Effector CD8-positive, alpha-beta T cell (primary cell): ENCODE measurements around the gene VSX1.

Experiments
- DNase-seq: peaks from one replicate; lab custom pipeline; 2025; lab: John Stamatoyannopoulos, UW
- total RNA-seq, 4 experiments: gene quantifications; one replicate each; lab custom pipeline; 2026; lab: John Stamatoyannopoulos, UW

VSX1 gene
- 0 reads per million in 4 experiments for total RNA-seq

DNA sequence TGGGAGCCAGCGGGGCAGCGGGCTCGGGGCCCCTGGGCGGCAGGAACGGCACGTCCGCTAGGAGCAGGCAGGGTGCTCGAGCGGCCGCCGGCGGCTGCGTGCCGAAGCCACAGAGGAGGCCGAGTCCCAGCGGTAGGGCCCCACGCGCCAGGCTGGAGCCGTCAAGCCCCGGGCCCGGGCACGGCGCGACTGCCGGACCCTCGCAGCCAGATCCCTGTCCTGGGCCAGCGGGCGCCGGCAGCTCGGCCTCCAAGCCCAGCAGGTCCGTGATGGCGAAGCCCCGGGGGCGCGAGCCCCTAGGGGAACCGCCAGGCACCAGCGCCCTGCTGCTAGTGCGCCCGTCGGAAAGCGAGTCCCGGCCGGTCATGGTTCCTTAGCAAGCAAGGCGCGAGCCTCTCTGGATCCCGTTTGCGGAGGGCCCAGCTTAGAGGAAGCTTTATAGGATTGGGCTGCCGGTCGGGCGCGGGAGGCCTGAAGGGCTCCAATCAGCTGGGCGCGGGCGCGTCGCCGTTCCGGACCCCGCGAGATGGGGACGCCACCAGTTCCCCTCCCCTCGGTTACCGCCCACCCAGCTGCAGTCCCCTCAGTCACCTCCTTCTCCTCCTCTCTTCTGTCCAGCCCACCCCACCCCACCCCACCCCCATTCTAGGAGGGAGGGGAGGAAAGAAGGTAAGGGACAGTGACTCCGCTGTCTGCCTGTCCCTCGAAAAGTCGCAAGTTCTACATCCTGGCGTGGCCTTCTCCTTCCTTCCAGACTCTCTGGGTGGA lies at the start of gene VSX1:
Gene VSX1 (minus strand): TSS at position 412 of the 768 bp plus-strand sequence. CDS start 45 bp downstream, at position 367.
- no peak for DNase-seq

DNA sequence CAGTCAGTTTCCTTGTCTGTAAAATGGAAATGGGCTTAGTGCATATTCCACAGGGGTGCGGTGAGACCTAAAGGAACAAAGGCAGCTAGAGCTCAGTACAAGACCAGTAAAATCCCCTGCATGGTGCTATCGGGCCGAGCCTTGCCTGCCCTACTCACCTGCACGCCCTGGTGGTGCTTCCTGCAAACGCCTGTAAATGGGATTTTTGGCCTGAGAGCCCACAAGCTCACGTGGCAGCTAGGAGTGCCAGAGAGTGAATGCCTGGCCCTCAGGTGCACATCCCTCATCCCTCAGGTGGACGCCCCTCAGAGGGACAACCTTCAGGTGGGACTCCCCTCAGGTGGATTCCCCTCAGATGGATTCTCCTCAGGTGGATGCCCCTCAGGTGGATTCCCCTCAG lies 48.0 kb upstream of the VSX1 start:
- no peak for DNase-seq

DNA sequence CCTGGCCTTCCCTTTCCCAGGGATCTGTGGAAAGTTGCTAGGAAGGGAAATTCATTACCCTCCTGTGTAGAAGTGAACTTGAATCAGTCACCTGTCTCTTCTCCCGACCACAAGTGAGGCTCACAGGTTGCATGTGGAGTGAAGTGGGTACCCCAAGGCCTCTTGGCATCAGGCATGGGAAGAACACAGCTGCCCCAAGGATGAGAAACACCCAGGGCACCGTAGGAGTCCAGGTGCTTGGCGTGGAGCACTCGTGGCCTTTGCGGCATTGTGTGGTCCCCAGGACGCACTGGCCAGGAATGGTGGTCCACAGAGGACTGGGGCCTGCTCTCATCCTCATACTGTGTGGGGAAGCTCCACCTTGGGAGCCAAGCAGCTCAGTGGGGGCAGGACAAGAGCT lies 47.5 kb upstream of the VSX1 start:
- DNase-seq: no peak

DNA sequence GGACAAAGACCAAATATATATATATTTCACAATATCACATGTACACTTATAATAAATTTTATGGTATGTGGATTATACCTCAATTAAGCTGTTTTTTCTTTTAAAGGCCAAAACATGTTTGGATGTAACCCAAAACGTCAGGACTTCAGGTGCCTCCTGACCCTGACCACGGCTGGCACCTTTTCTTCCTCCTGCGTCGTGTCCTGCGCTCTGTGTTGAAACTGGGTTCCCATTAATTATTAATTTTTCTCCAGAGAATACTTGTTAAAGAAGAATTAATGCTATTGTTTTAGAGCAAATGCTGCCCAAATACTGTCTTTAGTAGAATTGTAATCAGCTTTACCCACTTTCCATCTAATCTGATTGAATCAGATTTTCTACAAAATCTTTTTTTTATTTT lies 46.7 kb upstream of the VSX1 start:
- no peak for DNase-seq

DNA sequence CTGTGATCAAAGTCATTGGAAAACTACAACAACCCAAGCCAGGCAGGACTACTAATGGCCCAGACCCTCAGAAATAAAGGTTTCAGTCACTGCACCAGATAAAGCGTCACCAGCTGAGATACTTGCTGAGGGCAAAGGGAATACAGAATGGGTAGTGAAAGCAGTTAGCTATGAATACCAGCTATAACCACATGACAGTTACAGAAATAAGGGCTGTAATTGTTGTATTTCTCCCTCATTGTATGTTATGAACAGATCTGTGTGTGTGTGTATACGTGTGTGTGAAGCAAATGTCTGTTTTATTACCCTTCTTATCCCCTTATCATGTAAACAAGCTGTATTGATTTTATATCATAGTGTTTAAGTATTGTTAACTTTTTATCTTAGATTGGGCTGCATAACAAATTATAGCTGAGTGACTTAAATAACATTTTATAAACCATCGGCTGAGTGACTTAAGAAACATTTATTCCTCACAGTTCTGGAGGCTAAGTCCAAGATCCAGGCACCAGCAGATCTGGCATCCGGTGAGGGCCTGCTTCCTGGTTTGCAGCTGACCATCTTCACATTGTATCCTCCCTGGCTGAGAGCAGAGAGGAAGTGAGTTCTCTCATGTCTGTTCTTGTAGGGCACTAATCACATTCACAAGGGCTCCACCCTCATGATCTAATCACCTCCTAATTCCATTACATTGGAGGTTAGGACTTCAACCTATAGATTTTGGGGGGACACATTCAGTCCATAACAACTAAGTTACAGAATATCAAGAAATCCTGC lies 46.0 kb upstream of the VSX1 start:
- no peak for DNase-seq

DNA sequence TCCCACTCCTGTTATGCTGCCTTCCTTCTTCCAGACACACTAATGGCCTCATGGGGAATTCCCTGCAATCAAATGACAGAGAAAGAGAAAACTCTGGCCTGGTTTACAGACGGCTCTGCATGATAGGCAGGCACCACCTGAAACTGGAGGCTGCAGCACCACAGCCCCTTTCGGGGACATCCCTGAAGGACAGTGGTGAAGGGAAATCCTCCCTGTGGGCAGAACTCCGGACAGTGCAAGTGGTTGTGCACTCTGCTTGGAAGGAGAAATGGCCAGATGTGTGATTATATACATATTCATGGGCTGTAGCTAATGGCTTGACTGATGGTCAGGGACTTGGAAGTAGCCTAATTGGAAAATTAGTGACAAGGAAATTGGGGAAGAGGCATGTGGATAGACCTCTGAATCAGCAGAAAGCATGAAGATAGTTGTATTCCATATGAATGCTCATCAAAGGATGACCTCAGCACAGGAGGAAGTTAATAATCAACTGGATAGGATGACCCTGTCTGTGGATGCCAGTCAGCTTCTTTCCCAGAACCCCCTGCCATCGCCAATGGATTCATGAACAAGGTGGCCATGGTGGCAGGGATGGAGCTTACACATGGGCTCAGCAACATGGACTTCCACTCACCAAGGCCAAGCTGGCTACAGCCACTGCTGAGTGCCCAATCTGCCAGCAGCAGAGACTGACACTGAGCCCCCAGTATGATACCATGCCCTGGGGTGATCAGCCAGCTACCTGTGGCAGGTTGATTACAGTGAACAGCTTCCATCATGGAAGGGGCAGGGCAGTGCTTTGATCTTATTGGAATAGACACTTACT lies 44.5 kb upstream of the VSX1 start:
- DNase-seq: no peak

DNA sequence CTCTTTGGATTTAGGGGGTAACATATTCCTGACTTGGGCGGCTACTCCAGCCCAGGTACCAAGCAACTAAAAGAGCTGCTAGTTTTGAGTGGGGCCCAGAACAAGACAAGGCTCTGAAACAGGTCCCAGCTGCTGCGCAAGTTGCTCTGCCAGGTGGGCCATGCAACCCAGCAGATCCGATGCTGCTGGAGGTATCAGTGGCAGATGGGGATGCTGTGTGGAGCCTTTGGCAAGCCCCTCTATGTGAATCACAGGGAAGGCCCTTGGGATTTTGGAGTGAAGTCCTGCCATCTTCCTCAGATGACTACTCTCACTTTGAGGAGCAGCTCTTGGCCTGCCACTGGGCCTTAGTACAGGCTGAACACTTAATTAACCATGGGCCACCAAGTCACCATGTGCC lies 43.7 kb upstream of the VSX1 start:
- DNase-seq: no peak

DNA sequence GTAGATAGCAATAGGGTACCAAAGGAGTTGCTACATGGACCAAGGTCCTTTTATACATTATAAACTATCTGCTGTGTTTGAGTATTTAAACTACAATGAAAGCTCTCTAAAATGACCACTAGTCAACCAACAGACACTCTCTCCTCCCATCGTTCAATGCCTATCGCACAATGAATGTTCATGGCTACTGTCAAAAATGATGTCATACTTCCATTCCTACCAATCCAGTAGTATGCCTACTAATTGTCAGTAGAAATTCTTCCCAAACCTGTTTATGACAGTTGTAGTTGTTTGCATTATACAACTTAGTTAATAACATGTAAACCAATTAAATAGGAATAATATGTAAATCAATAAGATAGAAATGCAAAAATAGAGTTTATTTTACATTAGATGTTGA lies 39.0 kb upstream of the VSX1 start:
- DNase-seq: no peak

DNA sequence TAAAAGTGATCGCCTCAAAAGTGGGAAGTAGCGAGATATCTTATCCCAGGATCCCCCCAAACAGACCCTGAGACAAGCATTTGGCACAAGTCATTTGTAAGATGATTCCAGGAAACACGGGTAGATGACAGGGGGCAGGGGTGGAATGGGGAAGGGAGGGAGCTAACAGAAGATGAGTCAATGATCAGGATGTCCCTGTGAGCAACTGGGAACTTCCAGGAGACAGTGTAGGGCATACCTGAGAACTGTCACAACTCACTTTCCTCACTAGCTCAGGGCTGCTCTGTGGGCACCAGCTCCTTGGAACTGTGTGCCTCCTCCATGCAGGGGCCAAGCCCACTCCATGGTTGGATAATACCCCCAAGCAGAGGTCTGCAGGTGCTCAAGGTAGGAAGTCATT lies 38.5 kb upstream of the VSX1 start:
- no peak for DNase-seq

DNA sequence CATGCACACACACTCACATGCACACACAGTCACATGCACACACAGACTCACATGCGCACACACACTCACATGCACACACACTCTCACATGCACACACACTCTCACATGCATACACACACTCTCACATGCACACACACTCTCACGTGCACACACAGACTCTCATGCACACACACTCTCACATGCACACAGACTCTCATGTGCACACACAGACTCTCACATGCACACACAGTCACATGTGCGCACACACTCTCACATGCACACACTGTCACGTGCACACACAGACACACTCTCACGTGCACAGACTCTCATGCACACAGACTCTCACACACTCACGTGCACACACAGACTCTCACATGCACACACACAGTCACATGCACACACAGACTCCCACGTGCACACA lies 36.6 kb upstream of the VSX1 start:
- no peak for DNase-seq

DNA sequence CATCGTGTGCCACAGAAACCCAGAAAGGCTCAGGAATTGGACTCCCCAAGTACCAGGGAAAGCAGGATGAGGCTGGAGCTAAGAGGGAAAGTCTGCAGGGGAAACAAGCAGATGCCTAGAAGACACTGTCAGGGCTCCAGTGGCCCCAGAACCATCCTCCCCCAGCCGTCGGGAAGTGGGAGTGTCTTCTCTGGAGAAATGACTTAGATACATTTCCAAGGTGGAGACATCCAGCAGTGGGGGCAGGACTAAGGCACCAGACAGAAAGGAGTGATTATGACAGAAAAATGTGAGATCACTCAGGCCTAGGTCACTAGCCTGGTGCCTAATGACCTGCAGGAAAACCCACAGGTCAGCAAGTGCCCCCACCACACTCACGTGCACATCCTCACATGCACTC lies 36.0 kb upstream of the VSX1 start:
- no peak for DNase-seq

DNA sequence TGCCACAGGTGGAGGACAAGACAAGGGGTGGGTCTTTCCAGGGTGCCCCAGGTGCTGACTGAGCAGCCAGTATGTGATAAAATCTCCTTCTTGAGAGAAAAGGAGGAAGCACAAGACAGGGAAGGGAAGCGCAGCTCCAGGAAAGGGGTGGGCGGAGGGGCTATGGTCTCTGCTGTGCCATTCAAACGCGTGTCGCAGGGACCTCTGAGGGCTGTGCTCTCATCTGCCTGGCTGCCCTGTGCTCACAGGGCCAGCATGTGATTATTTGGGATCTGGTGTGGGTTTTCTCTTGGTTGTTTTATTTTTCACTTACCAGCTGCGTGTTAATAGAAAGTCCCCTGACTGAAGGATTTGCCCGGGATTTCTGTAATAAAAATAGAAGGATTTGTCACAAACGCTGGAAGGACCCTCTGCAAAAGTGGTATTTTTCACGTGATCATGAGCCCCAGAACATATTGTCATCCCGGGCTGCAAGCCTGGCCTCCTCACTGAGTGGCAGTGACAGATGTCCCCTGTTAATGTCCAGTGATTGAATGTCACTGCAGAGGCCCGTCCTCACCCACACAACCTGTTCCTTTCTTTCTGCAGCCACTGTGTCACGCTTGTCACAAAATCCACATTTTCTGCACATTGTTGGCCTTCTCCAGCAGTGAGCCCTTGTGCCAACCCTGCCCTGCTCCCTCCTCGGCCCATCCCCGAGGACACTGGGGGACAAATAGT lies 35.0 kb upstream of the VSX1 start:
- no peak for DNase-seq

DNA sequence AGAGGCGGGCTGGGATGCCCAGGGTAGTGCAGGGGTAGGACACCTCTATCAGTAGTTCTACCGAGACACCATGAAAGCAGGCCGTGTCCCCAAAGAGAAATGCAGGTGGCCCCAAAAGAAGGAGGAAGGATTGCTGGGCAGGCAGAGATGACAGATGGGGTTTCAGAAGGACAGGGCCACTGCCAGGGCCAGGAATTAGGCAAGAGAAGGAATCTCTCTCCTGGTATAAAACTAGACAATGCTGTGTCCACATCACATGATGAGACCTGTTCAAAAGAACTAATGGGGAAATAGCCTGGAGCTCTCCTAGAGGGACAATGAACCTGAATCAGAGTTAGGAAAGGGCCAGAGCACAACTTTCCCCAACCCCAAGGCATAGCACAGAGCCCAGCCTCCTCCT lies 21.6 kb upstream of the VSX1 start:
- no peak for DNase-seq

DNA sequence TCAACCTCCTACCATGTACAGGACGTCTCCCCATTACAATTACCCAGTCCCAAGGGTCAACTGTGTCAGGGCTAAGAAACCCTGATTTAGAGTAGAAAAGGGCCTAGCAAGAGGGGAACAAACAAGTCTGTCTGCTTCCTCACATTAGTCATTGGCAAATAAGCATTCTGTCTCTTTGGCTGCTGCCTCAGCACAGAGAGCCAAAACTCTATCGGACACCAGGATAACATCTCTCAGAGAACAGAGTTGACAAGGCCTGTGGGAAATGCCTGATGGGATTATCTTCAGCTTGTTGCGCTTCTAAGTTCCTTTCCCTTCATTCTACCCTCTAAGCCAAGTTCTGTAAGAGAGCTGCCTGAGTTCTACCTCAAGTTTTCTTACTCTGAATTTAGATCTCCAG lies 19.0 kb upstream of the VSX1 start:
- DNase-seq: no peak

DNA sequence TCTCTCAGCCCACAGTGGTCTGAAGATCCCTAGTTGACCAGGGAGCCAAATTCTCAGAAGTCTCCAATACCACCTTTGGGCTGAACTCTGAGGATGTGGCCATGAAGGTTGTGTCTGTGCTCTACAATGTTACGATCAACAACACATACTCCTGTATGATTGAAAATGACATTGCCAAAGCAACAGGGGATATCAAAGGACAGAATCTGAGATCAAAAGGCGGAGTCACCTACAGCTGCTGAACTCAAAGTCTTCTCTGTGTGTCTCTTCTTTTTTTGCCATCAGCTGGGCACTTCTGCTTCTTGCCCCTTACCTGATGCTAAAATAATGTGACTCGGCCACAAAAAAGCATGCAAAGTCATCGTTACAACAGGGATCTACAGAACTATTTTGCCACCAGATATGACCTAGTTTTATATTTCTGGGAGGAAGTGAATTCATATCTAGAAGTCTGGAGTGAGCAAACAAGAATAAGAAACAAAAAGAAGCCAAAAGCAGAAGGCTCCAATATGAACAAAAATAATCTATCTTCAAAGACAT lies 17.7 kb upstream of the VSX1 start:
- DNase-seq: no peak

DNA sequence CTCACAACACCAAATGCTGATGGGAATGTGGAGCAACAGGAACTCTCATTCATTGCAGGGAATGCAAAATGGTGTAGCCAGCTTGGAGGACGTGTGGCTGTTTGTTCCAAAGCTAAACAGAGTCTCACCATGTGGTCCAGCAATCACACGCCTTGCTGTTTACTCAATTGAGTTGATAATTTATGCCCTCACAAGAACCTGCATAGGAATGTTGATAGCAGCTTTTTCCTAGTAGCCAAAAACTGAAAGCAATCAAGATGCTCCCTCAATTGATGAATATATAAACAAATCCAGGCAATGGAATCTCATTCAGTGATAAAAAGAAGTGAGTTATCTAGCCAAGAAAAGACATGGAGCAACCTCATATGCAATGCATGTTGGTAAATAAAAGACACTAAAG lies 15.6 kb upstream of the VSX1 start:
- DNase-seq: no peak

DNA sequence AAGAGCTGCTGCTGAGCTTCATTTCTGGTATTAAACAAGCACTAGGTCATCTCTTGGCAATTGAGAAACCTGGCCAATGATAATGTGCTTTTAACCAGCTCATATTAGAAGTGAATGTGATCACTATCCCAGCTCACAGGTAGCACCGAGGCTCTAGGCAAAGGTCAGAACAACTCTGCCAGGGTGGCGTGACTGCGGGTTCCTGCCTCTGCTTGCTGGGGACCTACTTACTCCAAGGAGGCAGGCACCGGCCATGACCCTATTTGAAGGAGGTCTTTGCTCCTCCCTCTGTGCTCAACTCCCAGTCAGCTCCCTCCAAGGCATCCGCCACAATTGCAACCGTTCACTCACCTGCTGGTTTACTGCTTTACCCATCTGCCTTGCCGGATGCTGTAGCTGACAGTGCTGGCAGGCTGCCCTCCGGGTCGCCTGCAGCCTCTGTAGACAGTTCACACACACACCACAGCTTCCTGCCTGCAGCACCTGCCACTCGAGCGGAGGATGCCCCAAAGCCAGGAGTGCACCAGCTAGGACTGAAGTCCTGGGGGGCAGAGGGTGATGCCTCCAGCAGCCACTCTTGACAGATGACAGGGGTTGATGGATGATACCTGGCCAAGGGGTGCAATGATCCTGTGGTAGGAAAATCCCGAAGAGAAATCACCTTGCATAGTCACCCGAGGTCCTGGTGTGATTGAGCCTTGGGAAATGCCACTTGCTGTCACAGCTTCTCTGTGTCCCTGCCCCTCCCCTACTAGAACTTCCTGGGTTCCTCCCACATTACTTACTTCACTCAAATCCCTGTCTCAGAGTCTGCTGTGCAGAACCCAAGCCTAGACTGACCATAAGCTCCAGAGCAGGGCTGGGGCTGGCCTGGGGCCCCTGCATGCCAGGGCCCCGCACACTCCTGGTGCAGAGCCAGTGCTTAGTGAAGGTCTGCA lies 8.8 kb upstream of the VSX1 start:
- DNase-seq: peak; percentile 35

DNA sequence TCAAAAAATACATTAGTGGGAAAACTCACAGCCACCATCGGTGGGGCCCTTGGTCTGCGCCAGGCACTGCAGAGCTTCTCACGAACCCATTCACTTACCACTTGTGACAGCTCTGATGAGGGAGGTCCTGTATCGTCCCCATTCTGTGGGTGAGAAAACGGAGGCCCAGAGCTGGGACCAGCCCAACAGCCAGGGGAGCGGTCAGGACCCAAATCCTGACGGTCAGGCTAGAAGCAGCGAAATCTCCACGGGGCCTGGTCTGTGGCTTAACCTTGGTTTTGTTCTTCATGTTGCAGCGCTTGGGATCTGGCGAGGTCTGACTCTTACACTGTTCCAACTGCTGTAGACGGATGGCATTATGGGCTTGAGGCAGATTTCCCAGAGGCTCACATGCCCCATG lies 7.7 kb upstream of the VSX1 start:
- DNase-seq: no peak

DNA sequence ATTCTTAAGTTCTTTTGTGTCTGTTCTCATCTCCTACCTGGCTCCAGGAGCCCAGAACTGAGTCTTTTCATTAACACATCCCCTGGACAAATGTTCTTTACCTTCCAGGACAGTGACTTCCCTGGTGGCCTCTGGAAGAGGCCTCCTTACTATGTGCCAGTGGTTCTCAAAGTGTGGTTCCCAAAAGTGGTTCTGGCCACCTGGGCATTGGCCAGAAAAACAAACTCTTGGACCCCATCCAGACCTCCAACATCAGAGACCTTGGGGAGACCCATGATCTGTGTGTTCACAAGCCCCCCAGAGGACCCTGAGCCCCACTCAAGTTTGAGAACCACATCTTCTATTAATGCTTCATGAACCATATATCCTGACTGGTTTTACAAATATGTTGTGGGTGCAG lies 7.2 kb upstream of the VSX1 start:
- DNase-seq: no peak

DNA sequence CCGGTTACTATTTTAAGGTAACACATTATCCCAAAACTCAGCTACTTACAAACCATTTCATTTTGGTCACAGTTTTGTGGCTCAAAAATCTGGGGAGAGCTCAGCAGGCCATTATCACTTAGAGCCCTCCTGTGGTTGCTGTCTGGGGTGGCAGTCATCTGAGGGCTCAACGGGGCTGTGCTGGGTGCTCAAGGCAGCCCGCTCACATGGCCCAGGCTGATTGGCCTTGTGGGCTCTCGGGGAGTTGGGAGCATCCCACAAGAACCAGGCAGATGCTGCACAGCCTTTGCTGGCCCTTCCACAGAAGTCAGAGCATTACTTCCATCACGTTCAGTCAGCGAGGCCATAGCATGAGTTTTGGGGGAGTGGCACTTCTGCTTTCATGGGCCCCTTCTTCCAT lies 6.3 kb upstream of the VSX1 start:
- no peak for DNase-seq
